CD14-positive monocyte (primary cell): ENCODE measurements around the gene PROC. TPM values are rescaled to one million over a fixed set of nuclear protein-coding genes. Genes with fewer than 3 reads are reported as not detected.

ENCODE experiments used
- DNase-seq, 3 donors: peaks; one replicate each; pipeline ENCODE4 v3.0.0-alpha.2; 2011 to 2022
- H2AFZ ChIP-seq: 2 replicates; pipeline ENCODE4 v1.6.0; 2012; ENCODE audit warnings: mild to moderate bottlenecking, low read depth, low read length, inconsistent platforms; ENCODE audit not compliant: insufficient read depth, poor library complexity, severe bottlenecking
- H3K27ac ChIP-seq, 2 donors: 1 replicate in 1 of 2; 2 replicates in 1 of 2; pipeline ENCODE4 v1.5.1; 2012 to 2013; ENCODE audit warnings: low read length in 2 of 2, control low read depth in 1 of 2, inconsistent platforms in 1 of 2, low read depth in 1 of 2, mild to moderate bottlenecking in 1 of 2
- H3K27me3 ChIP-seq, 2 donors: one replicate each; pipeline versions ENCODE4 v1.6.0 to v1.6.1; 2011 to 2013; ENCODE audit warnings: low read length in 2 of 2; ENCODE audit not compliant: control insufficient read depth in 2 of 2, insufficient read depth in 2 of 2
- H3K36me3 ChIP-seq, 2 donors: replicated peaks in 1 of 2; 1 replicate in 1 of 2; 2 replicates in 1 of 2; pipeline versions ENCODE4 v1.5.1 to v1.6.1; 2012 to 2013; ENCODE audit warnings: low read length in 2 of 2, control low read depth in 1 of 2, inconsistent platforms in 1 of 2, mild to moderate bottlenecking in 1 of 2; ENCODE audit not compliant: insufficient read depth in 2 of 2, control insufficient read depth in 1 of 2
- H3K4me1 ChIP-seq, 2 donors: 1 replicate in 1 of 2; 2 replicates in 1 of 2; pipeline versions ENCODE4 v1.5.1 to v1.6.1; 2012 to 2013; ENCODE audit warnings: low read length in 2 of 2, control low read depth in 1 of 2, inconsistent platforms in 1 of 2, mild to moderate bottlenecking in 1 of 2, moderate library complexity in 1 of 2; ENCODE audit not compliant: insufficient read depth in 2 of 2, control insufficient read depth in 1 of 2
- H3K4me2 ChIP-seq: replicated peaks from 2 replicates; pipeline ENCODE3; 2012; ENCODE audit warnings: low read length, moderate library complexity, mild to moderate bottlenecking; ENCODE audit not compliant: poor library complexity, severe bottlenecking; ENCODE audit errors: extremely low read depth
- H3K4me3 ChIP-seq, 3 experiments: fragments of 200-600 bp in 1 of 3; sonication (generic) in 1 of 3; replicated peaks in 1 of 3; 1 replicate in 2 of 3; 2 replicates in 1 of 3; pipeline ENCODE4 v1.5.1; 2011 to 2013; ENCODE audit warnings: low read length in 3 of 3, mild to moderate bottlenecking in 3 of 3, control low read depth in 2 of 3, low read depth in 2 of 3, inconsistent platforms in 1 of 3, moderate library complexity in 1 of 3
- H3K79me2 ChIP-seq: 2 replicates; pipeline ENCODE4 v1.6.0; 2012; ENCODE audit warnings: mild to moderate bottlenecking, control low read depth, inconsistent platforms, low read length, moderate library complexity; ENCODE audit not compliant: insufficient read depth
- H3K9ac ChIP-seq: 2 replicates; pipeline ENCODE4 v1.6.0; 2017; ENCODE audit warnings: low read length, mild to moderate bottlenecking; ENCODE audit not compliant: insufficient read depth, poor library complexity, severe bottlenecking
- H3K9me3 ChIP-seq, 2 donors: replicated peaks in 1 of 2; 1 replicate in 1 of 2; 2 replicates in 1 of 2; pipeline versions ENCODE4 v1.5.1 to v1.6.1; 2012 to 2013; ENCODE audit warnings: low read length in 2 of 2, control low read depth in 1 of 2; ENCODE audit not compliant: control insufficient read depth in 1 of 2, insufficient read depth in 1 of 2
- H4K20me1 ChIP-seq: 2 replicates; pipeline ENCODE4 v1.6.0; 2012; ENCODE audit warnings: mild to moderate bottlenecking, low read length, control low read depth, moderate library complexity; ENCODE audit not compliant: insufficient read depth
- H3K27ac Mint-ChIP-seq, 7 donors: one replicate each; pipeline ENCODE4 v1.8.0; 2020; ENCODE audit warnings: mild to moderate bottlenecking in 7 of 7, mixed read lengths in 7 of 7, moderate library complexity in 6 of 7, inconsistent platforms in 2 of 7
- H3K27me3 Mint-ChIP-seq, 3 donors: one replicate each; pipeline ENCODE4 v1.8.0; 2021 to 2022; ENCODE audit warnings: low read depth in 3 of 3, mild to moderate bottlenecking in 3 of 3, mixed read lengths in 3 of 3, moderate library complexity in 3 of 3, inconsistent platforms in 1 of 3
- H3K36me3 Mint-ChIP-seq, 2 donors: one replicate each; pipeline ENCODE4 v1.8.0; 2020; ENCODE audit warnings: mixed read lengths in 2 of 2, inconsistent platforms in 1 of 2, mild to moderate bottlenecking in 1 of 2
- H3K4me1 Mint-ChIP-seq: one replicate; pipeline ENCODE4 v1.8.0; 2020; ENCODE audit warnings: mild to moderate bottlenecking, mixed read lengths
- H3K4me3 Mint-ChIP-seq, 2 donors: one replicate each; pipeline ENCODE4 v1.8.0; 2020; ENCODE audit warnings: mild to moderate bottlenecking in 2 of 2, mixed read lengths in 2 of 2, moderate library complexity in 1 of 2
- H3K9me3 Mint-ChIP-seq, 7 donors: one replicate each; pipeline ENCODE4 v1.8.0; 2020 to 2022; ENCODE audit warnings: mixed read lengths in 7 of 7, mild to moderate bottlenecking in 6 of 7, moderate library complexity in 6 of 7, inconsistent platforms in 2 of 7
- WGBS: methylation state at CpG from one replicate; pipeline ENCODE4 v1.1.5; 2013; ENCODE audit warnings: missing lambda C conversion rate; ENCODE audit not compliant: insufficient coverage; 5-methylcytosine and 5-hydroxymethylcytosine counted together
- intact Hi-C, 2 donors: fragments of 100-400 bp; cut with micrococcal nuclease; formaldehyde crosslinking; loops; one replicate each; pipeline versions ENCODE4 v1.15.0 to v1.15.1; 2023
- polyA plus RNA-seq, 3 donors: library from polyadenylated mRNA; depleted of rRNA in 1 of 3; unstranded in 2 of 3; stranded (reverse) in 1 of 3; fragments of 300-500 nt in 2 of 3; fragments of >200 nt in 1 of 3; fragmentation: Illumina TruSeq in 2 of 3; gene quantifications; 1 replicate in 2 of 3; 2 replicates in 1 of 3; pipeline ENCODE4 v1.2.3, GENCODE V29; 2012 to 2021
- TF ChIP-seq, protein P1 (sequence below): fragments of 200-600 bp; IDR thresholded peaks from one replicate; pipeline ENCODE4 v1.8.0; 2022; ENCODE audit warnings: antibody characterized with exemption, mild to moderate bottlenecking

Gene PROC
- polyA plus RNA-seq, 3 donors = 0.69 TPM; not detected in 2

DNA sequence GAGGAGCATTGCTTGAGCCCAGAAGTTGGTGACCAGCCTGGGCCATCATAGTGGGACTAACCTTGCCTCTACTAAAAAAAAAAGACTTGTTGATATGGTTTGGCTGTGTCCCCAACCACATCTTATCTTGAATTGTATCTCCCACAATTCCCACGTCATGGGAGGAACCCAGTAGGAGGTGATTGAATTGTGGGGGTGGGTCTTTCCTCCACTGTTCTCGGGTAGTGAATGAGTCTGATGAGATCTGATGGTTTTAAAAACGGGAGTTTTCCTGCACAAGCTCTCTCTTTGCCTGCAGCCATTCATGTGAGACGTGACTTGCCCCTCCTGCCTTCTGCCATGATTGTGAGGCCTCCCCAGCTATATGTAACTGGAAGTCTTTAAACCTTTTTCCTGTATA, 47.0 kb downstream of the PROC start:
- Mint-ChIP-seq H3K4me1 (no peaks in the 10 kb centered on the region), H3K27ac (peak overlapping the region in 2 of 7 donors; percentile 9 to 37), H3K36me3 (peaks cover 31 to 38% of the 10 kb centered on the region in 2 donors), H3K27me3 (peaks cover 0 to 3% (median 0%) of the 10 kb centered on the region in 3 donors), H3K4me3 (no peak overlapping the region), H3K9me3 (no peaks in the 10 kb centered on the region)
- 80% methylated on average over 1 of the region's 4 CpGs for WGBS
- DNase-seq = no peak
- H2AFZ ChIP-seq = no peak overlapping the region
- TF ChIP-seq, protein P1, sequence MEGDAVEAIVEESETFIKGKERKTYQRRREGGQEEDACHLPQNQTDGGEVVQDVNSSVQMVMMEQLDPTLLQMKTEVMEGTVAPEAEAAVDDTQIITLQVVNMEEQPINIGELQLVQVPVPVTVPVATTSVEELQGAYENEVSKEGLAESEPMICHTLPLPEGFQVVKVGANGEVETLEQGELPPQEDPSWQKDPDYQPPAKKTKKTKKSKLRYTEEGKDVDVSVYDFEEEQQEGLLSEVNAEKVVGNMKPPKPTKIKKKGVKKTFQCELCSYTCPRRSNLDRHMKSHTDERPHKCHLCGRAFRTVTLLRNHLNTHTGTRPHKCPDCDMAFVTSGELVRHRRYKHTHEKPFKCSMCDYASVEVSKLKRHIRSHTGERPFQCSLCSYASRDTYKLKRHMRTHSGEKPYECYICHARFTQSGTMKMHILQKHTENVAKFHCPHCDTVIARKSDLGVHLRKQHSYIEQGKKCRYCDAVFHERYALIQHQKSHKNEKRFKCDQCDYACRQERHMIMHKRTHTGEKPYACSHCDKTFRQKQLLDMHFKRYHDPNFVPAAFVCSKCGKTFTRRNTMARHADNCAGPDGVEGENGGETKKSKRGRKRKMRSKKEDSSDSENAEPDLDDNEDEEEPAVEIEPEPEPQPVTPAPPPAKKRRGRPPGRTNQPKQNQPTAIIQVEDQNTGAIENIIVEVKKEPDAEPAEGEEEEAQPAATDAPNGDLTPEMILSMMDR = no peak
- intact Hi-C loops = no loop called here
- H3K4me1 ChIP-seq = no peaks in the 10 kb centered on the region
- no peak overlapping the region for H3K4me2 ChIP-seq
- H3K4me3 ChIP-seq = no peak overlapping the region
- no peaks in the 10 kb centered on the region for H4K20me1 ChIP-seq
- H3K9me3 ChIP-seq = no peaks in the 10 kb centered on the region
- no peaks in the 10 kb centered on the region for H3K27me3 ChIP-seq
- no peak overlapping the region for H3K9ac ChIP-seq
- peaks cover 3 to 27% of the 10 kb centered on the region in 2 donors for H3K36me3 ChIP-seq
- H3K27ac ChIP-seq = no peak overlapping the region
- H3K79me2 ChIP-seq = no peaks in the 10 kb centered on the region

GRCh38 chr2:127469051-127469450, 50.8 kb downstream of the PROC start:
- no peak overlapping the region for H3K4me3 ChIP-seq
- H3K9me3 ChIP-seq = no peaks in the 10 kb centered on the region
- no peak overlapping the region for H3K27ac ChIP-seq
- H4K20me1 ChIP-seq = no peaks in the 10 kb centered on the region
- peaks cover 0 to 3% (median 0%) of the 10 kb centered on the region in 3 donors for H3K27me3 Mint-ChIP-seq
- no peaks in the 10 kb centered on the region for H3K9me3 Mint-ChIP-seq
- TF ChIP-seq, protein P1 = no peak
- no peak overlapping the region for H2AFZ ChIP-seq
- no peak overlapping the region for H3K4me2 ChIP-seq
- WGBS = 91% methylated on average over 1 of the region's 8 CpGs
- intact Hi-C loops = no loop called here
- no peaks in the 10 kb centered on the region for H3K79me2 ChIP-seq
- peak overlapping the region in 1 of 7 donors; percentile 66 for H3K27ac Mint-ChIP-seq
- H3K27me3 ChIP-seq = no peaks in the 10 kb centered on the region
- H3K36me3 ChIP-seq = peaks cover 3 to 27% of the 10 kb centered on the region in 2 donors
- H3K9ac ChIP-seq = no peak overlapping the region
- no peaks in the 10 kb centered on the region for H3K4me1 ChIP-seq
- no peak overlapping the region for H3K4me3 Mint-ChIP-seq
- peaks cover 30 to 31% of the 10 kb centered on the region in 2 donors for H3K36me3 Mint-ChIP-seq
- no peaks in the 10 kb centered on the region for H3K4me1 Mint-ChIP-seq
- no peak for DNase-seq
